Measurements from ENCODE around the gene PTPRJ. TPM values are rescaled to one million over a fixed set of nuclear protein-coding genes. Genes with fewer than 3 reads are reported as not detected.
A peak's percentile ranks its signal among the peaks of the same experiment; 100 is the strongest.

The PTPRJ gene
- total and polyA plus RNA-seq, 10 donors, result 6.4 to 135 (median 74.6) TPM

DNA sequence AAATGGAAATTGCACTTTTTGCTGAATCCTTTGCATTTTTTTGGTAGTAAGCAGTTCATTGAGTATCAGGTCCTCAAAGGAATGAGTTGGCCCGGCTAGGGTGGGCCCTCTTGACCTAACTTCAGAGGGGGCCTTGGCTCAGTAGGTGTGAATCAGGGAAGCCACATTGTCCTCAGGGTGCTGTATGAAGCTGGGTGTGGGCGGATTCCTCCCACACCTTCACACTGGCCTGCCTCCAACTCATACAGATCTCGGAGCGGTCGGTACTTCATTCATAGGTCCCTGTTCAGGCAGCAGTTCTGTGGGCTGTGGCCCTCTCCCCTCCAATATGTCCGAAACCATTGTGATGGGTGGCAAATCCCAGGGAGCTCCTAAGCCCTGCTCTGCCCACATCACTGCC is 188.9 kb downstream of the PTPRJ start:
- H3K4me1 ChIP-seq, result peaks cover 6 to 39% (median 24%) of the 10 kb centered on the region in 6 donors
- DNase-seq, result no peak
- no peaks in the 10 kb centered on the region for H3K9me3 ChIP-seq
- H3K27me3 ChIP-seq (replicated peaks in 1 of 7), result no peaks in the 10 kb centered on the region
- WGBS, 5 donors, result 72 to 89% (median 79%) methylated on average over 6 of the region's 6 CpGs
- intact Hi-C loops (cut with DNase I; ENCODE audit: low total_unique reads), result no loop called here
- H3K27ac ChIP-seq, result peak overlapping the region in 6 of 8 donors; percentile 7 to 54 (median 47)
- TF ChIP-seq POLR2A (IDR thresholded peaks at IDR 0.05) (no peak), POLR2AphosphoS5 (IDR thresholded peaks at IDR 0.05) (peak in 1 of 3 donors; percentile 2), CTCF (IDR thresholded peaks at IDR 0.05 in 8 of 11, conservative IDR thresholded peaks at IDR 0.05 in 3 of 11) (no peak)
- H3K4me3 ChIP-seq, result no peak overlapping the region
- peaks cover 0 to 61% (median 32%) of the 10 kb centered on the region in 6 donors for H3K36me3 ChIP-seq

DNA sequence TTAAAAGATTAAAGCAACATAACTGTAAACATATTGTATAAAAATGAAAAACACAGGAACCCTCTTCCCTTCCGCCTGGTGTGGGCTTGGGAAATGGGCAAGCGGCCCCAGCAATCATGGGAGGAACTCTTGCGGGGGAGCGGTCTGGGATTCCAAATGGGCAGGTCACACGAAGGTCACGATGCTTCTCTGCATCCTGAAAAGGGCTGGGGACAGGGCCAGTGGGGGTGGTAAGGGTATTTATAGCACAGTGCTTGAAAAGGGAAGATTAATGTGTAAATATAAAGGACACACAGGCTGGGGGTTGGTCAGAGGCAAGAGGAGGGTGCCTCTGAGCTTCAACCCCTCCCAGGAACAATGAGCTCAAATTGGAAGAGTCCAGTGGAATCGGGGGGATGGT is 189.4 kb downstream of the PTPRJ start:
- H3K36me3 ChIP-seq, result peaks cover 0 to 57% (median 28%) of the 10 kb centered on the region in 6 donors
- H3K4me1 ChIP-seq, result peaks cover 6 to 39% (median 24%) of the 10 kb centered on the region in 6 donors
- TF ChIP-seq POLR2AphosphoS5 (IDR thresholded peaks at IDR 0.05), result peak; percentile 17 to 51 (median 29)
- no peak for TF ChIP-seq CTCF (IDR thresholded peaks at IDR 0.05 in 8 of 11, conservative IDR thresholded peaks at IDR 0.05 in 3 of 11)
- WGBS, 5 donors, result 47 to 71% (median 58%) methylated on average over 7 of the region's 7 CpGs
- H3K27ac ChIP-seq, result peak overlapping the region in 6 of 8 donors; percentile 43 to 61 (median 50)
- no peaks in the 10 kb centered on the region for H3K9me3 ChIP-seq
- H3K4me3 ChIP-seq, result no peak overlapping the region
- intact Hi-C loops (cut with DNase I; ENCODE audit: low total_unique reads), result no loop called here
- no peaks in the 10 kb centered on the region for H3K27me3 ChIP-seq (replicated peaks in 1 of 7)
- DNase-seq, result no peak

DNA sequence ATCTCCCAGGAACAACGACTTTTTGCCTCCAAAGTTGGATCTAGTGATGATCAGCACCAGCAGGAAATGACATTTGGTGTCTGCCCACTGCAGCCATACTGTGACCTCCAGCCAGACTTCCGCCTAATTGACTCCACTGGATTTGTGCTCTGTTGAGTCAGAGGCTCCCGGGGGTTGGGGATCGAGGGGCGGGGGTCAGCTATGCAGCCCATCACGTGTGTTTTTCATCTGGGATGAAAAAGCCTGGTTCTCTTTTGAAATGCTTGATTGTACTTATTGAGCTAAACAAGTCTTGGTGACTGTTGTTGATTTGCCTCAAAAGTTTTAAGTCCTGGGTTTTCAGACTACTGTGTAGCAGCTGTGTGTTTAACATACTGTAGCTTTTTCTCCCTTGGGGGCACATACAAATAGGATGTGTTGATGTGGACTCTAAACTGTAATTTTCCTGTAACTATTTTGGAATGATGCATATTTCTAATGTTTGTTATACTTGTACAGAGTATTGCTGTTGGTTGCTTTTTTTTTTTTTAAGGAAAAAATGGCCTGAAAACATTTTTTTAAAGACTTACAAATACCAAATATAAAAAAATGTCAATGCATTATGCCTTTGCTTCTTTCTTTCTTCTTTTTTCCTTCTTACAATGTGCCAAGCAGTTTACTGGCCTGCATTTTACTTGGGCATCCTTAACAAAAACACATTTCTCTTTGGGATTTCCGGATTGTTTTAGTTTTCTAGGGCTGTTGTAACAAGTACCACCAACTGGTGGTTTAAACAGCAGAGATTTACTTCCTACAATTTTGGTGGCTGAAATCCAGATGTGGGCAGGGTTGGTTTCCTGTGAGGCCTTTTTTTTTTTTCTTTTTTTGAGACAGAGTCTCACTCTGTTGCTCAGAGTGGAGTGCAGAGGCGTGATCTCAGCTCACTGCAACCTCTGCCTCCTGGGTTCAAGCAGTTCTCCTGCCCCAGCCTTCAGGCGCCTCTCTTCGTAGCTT is 190.2 kb downstream of the PTPRJ start:
- WGBS, 5 donors, result 48 to 58% (median 55%) methylated on average over 10 of the region's 10 CpGs
- intact Hi-C loops (cut with DNase I; ENCODE audit: low total_unique reads), result no loop called here
- no peaks in the 10 kb centered on the region for H3K9me3 ChIP-seq
- H3K4me3 ChIP-seq, result no peak overlapping the region
- peak overlapping the region in 7 of 8 donors; percentile 21 to 61 (median 47) for H3K27ac ChIP-seq
- no peaks in the 10 kb centered on the region for H3K27me3 ChIP-seq (replicated peaks in 1 of 7)
- no peak for DNase-seq
- TF ChIP-seq POLR2AphosphoS5 (IDR thresholded peaks at IDR 0.05) (no peak), POLR2A (IDR thresholded peaks at IDR 0.05) (no peak), CTCF (IDR thresholded peaks at IDR 0.05 in 8 of 11, conservative IDR thresholded peaks at IDR 0.05 in 3 of 11) (no peak)
- H3K36me3 ChIP-seq, result peaks cover 0 to 48% (median 26%) of the 10 kb centered on the region in 6 donors
- H3K4me1 ChIP-seq, result peaks cover 6 to 39% (median 24%) of the 10 kb centered on the region in 6 donors
